ENCODE results near the gene RBX1.
A peak's percentile ranks its signal among the peaks of the same experiment; 100 is the strongest.

Gene RBX1

DNA sequence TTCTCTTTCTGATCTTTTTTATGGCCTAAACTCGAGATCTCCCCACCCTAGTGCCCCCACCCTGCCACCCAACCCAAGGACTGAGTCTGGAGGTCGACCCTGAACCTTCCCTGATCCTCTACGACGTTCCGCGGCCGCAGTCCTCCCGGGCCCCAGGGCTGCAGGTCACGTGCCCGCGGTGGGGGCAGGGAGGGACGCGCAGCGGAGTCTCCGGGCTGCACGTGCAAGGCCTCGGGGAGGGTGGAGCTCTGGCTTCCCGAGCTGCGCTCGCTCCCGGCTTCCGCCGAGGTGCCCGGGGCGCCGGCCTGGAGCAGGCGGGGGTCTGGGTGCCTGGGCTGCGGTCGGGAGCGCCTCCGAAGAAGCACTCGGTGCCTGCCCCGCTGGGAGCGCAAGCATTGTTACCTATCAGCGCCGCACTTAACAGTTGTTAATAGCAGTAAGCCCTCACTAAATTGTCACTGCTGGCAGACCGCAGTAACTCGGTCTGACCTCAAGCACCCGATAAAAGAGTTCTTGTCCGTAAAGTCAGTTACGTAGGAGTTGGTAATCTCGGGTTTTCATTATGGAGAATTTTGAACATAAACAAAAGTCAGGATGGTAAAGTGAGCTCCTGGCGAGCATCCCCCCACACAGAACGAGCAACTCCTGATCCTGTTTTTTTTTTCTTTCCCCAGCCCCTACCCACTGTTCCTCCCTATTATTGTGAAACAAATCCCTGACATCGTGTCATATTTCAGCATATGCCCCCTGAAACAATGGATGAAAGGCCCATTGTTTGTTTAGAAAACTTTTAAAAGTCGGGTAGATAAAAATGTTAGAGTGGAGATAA lies 71.5 kb downstream of the RBX1 start:
- TF ChIP-seq ZNF274 (IDR thresholded peaks at IDR 0.05; ENCODE audit: low read depth, low read length), result no peak
- H3K4me3 ChIP-seq (ENCODE audit: low read length), result peak overlapping the region; percentile 50
